ENCODE results near the gene TF.

Gene TF

DNA sequence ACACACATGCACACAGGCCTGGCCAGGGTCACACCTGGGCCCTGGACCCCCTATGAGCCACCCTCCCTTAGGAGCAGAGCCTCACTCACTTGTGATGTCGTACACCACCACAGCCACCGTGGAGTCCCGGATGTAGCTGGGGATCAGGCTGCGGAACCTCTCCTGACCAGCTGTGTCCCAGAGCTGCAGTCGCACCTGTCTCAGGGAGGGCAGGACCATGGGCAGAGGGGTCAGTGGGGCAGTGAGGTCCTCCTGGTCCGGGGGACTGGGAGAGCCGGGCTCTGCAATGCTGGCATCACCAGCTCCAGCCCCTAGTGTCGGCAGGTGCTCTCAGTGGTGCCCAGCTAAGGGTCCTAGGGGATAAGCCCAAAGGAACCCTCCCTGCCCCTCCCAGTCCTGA is 95.0 kb downstream of the TF start:
- in situ Hi-C loops (cut with HindIII; ENCODE audit: low sequenced_read_pairs): no loop called here
- TF ChIP-seq, protein P1, sequence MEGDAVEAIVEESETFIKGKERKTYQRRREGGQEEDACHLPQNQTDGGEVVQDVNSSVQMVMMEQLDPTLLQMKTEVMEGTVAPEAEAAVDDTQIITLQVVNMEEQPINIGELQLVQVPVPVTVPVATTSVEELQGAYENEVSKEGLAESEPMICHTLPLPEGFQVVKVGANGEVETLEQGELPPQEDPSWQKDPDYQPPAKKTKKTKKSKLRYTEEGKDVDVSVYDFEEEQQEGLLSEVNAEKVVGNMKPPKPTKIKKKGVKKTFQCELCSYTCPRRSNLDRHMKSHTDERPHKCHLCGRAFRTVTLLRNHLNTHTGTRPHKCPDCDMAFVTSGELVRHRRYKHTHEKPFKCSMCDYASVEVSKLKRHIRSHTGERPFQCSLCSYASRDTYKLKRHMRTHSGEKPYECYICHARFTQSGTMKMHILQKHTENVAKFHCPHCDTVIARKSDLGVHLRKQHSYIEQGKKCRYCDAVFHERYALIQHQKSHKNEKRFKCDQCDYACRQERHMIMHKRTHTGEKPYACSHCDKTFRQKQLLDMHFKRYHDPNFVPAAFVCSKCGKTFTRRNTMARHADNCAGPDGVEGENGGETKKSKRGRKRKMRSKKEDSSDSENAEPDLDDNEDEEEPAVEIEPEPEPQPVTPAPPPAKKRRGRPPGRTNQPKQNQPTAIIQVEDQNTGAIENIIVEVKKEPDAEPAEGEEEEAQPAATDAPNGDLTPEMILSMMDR (IDR thresholded peaks at IDR 0.05; ENCODE audit: low read depth, low read length): no peak
- DNase-seq (ENCODE audit: low read depth, low spot score): no peak
- H3K4me3 ChIP-seq (ENCODE audit: low read depth, low read length): no peak overlapping the region

DNA sequence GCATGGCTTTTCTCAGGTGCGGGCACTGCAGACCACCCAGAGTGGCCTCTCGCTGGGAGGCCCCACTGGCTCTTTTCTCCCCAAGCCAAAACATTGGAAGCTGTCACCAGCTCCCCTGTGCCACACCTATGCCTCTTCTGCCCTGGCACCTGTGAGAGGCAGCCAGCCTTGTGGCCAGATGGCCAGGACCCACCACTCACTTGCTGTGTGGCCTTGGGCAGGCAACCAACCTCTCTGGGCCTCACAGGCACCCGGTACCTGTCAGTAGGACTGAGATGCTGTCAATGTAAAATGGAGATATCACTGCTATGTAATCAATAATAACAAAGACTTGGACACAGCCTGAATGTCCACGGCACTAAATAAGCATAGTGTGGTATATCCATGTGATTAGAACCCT is 96.0 kb downstream of the TF start:
- no peak for DNase-seq (ENCODE audit: low read depth, low spot score)
- no peak overlapping the region for H3K4me3 ChIP-seq (ENCODE audit: low read depth, low read length)
- TF ChIP-seq, protein P1 (IDR thresholded peaks at IDR 0.05; ENCODE audit: low read depth, low read length): no peak
- in situ Hi-C loops (cut with HindIII; ENCODE audit: low sequenced_read_pairs): no loop called here

DNA sequence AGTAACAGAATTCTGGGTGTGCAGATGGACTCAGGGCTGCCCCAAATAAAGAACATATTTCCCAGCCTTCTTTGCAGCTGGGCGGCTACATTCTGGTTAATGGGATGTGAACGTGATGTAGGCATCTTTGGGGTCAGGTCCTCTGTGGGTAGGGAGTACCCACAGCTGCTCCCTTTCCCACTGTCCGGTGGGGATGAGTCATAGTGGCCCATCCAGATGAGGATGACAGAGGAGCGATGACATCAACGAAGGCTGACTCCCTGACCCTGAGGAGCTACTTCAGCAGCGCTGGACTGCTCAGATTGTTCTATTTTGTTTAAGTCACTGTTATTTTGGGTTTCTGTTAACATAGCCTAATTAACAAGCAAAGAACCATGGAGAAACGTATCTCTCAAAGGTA is 97.4 kb downstream of the TF start:
- DNase-seq (ENCODE audit: low read depth, low spot score): peak; percentile 70
- in situ Hi-C loops (cut with HindIII; ENCODE audit: low sequenced_read_pairs): no loop called here
- H3K4me3 ChIP-seq (ENCODE audit: low read depth, low read length): no peak overlapping the region
- TF ChIP-seq, protein P1 (IDR thresholded peaks at IDR 0.05; ENCODE audit: low read depth, low read length): no peak

DNA sequence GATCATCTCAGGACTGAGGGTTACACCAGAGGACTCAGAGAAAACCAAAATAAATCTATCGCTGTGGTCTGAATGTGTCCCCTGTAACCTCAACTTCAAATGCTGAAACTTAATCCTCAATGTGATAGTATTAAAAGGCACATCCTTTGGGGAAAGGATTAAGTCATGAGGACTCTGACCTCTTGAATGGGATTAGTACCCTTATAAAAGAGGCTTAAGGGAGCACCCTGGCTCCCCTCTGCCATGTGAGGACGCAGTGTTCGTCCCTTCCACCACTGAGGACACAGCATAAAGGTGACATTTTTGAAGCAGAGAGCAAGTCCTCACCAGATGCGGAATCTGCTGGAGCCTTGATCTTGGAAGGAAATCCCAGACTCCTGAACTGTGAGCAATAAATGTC is 98.9 kb downstream of the TF start:
- TF ChIP-seq, protein P1 (IDR thresholded peaks at IDR 0.05; ENCODE audit: low read depth, low read length): no peak
- no peak overlapping the region for H3K4me3 ChIP-seq (ENCODE audit: low read depth, low read length)
- DNase-seq (ENCODE audit: low read depth, low spot score): no peak
- in situ Hi-C loops (cut with HindIII; ENCODE audit: low sequenced_read_pairs): no loop called here

Data from astrocyte of the spinal cord (primary cell).